GM10248 (cell line): ENCODE data around the gene MYT1.

Experiments used
- CTCF ChIA-PET: fragments of 300-600 bp; sonication (Branson Sonifier 250); formaldehyde crosslinking; extraction: SDS; loops from one replicate; lab custom pipeline; 2021; ENCODE audit warnings: antibody characterized with exemption; lab: Yijun Ruan, JAX
- POLR2A ChIA-PET: fragments of 350-650 bp; sonication (Branson Sonifier 250); formaldehyde crosslinking; extraction: SDS; loops from one replicate; lab custom pipeline; 2020; ENCODE audit warnings: antibody characterized with exemption; lab: Yijun Ruan, JAX
- DNase-seq: peaks from one replicate; pipeline ENCODE4 v3.0.0; 2012; ENCODE audit errors: extremely low spot score
- TF ChIP-seq, protein P1 (sequence below): IDR thresholded peaks from 2 replicates; pipeline ENCODE4 v1.5.1; 2012; ENCODE audit warnings: mild to moderate bottlenecking, low read depth; ENCODE audit errors: extremely low read depth, missing control alignments, control extremely low read depth

Gene MYT1

DNA sequence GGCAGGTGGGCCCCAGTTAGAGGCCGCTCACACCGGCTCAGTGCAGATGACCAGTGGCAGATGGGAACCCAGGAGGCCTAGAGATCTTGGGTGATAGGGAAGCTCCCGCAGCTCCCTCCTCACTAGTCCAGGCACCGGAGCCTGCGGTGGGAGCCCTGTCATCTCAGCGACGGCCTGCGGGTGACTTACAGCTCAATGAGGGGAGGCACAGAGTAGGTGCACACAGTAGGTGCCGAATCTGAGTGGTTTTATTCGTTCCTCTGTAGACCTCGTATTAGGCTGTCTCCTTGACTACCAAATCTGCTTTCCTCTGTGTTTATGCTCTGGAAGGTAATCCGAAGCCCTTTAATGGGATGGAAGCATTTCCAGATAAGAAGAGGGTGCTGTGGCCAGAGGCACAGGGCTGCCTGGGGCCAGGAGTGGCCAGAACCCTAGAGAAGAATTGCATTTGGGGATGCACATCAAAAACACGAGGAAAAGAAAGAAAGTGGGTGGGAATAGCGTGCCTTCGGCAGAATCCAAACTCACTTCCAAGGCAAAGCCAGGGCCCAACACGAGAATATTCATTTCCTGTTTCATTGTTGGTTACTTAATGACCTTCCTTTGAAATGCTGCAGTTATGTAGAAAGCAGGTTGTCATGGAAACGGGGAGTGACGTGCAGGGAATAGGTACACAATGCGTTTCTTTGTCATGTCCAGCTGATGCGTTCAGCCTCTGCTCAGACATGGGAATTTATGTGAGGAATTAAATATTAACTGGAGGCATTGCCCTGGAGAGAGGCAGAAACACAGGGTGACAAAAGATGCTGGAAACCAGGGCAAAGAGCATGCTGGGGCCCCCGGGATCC is 24.7 kb downstream of the MYT1 start:
- ChIA-PET CTCF (no interaction called here), POLR2A (interaction anchor here (0.5 kb wide), 1 partner anchor 110 kb away, joined by 6 read pairs; the partner anchor contains the start of gene RGS19)
- no peak for DNase-seq
- TF ChIP-seq, protein P1, sequence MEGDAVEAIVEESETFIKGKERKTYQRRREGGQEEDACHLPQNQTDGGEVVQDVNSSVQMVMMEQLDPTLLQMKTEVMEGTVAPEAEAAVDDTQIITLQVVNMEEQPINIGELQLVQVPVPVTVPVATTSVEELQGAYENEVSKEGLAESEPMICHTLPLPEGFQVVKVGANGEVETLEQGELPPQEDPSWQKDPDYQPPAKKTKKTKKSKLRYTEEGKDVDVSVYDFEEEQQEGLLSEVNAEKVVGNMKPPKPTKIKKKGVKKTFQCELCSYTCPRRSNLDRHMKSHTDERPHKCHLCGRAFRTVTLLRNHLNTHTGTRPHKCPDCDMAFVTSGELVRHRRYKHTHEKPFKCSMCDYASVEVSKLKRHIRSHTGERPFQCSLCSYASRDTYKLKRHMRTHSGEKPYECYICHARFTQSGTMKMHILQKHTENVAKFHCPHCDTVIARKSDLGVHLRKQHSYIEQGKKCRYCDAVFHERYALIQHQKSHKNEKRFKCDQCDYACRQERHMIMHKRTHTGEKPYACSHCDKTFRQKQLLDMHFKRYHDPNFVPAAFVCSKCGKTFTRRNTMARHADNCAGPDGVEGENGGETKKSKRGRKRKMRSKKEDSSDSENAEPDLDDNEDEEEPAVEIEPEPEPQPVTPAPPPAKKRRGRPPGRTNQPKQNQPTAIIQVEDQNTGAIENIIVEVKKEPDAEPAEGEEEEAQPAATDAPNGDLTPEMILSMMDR: no peak

DNA sequence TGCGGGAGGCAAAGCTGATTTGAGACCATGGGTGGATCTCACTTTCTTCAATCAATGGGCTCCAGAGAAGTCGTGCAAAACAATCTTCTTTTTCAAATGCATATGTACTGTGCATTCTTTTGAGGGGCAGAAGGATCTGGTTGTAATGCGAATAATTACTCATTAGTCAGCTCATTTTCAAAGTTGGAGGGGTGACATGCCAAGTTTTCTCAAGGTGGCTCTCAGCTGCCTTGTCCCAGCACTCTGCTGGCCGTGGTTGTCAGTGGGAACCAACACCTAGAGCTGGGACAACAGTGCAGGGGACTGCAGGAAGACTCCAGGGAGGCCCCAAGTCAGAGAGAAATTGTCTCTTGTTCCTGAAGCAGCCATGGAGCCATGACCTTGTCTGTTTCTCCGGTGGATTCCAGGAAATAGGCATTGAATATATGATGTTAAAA is 25.3 kb downstream of the MYT1 start:
- POLR2A ChIA-PET: no interaction called here
- no peak for DNase-seq
- TF ChIP-seq, protein P1: no peak
- CTCF ChIA-PET: no interaction called here

DNA sequence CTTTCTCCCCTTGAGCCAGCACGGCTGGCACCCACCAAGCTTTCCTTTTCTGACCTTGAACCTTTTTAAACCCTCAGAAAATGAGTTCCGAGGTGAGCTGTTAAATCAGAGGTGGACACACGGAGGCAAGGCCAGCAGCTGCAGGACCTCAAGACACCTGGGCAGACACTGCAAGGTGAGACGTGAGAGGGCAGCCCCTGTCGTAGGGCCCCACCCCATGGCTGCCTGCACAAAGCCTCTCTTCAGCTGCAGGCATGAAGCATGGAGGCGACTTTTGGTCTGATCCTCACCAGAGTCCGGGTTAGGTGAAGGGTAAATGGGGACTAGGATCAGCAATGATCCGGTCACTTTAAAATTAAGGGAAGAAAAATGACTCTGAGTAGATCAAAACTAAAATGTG is 25.7 kb downstream of the MYT1 start:
- CTCF ChIA-PET: no interaction called here
- TF ChIP-seq, protein P1: no peak
- DNase-seq: no peak
- POLR2A ChIA-PET: no interaction called here

DNA sequence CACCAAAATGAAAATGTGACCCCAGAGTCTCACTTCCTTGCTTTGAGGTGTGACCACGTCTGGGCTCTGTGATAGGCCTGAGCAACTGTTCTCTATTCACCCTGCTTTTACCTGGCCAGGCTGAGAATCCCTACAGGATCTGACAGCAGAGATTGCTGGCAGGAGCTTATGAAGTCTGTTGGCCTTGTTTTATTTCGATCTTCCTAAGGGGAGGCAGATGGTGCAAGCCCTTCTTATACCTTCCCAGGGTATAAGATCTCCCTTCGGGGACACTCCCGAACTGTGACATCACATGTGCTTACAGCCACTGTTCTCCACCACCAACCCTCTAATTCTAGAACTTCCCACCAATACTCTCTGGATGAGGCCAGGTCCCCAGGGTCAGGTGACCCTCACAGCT is 26.8 kb downstream of the MYT1 start:
- TF ChIP-seq, protein P1: no peak
- ChIA-PET CTCF (no interaction called here), POLR2A (no interaction called here)
- DNase-seq: no peak

DNA sequence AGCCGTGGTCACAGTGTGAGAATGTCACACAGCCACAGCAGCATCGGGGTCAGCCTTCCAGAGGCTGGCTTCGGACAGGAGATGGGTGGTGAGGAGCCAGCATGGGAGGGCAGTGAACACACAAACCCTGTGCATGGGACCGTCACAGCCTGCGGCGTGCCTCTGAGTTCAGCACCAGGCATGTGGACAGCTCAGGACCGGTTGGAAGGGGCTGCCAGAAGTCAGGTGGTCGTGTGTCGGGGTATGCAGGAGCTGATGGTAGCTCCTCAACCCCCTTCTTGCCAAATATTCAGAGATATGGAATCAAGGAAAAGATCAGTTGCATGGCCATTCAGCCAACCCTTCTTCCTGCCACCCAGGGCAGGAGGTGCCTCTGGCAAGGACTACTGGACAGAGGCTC is 28.2 kb downstream of the MYT1 start:
- no peak for DNase-seq
- TF ChIP-seq, protein P1: no peak
- ChIA-PET POLR2A (no interaction called here), CTCF (interaction anchor here (0.9 kb wide), 1 partner anchor 10 kb away, joined by 4 read pairs; no protein-coding TSS in a partner anchor)

DNA sequence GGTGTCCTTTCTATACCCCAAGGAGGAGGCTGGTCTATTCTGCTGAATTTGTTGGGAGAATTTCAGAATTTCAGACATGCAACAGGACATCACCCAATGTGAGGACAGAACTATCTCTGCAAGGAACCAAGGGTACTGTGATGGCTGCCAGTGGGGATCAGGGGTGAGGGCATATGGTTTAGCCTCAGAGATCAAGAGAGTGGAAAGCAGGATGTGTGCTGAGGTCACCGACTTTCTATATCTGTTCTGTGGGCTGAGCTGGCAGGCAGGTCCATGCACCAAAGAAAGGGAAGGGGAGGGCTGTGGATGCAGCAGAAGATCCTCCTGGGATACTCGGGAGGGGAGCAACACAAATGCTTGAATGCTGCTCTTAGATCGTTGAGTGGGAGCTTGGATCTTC is 28.8 kb downstream of the MYT1 start:
- DNase-seq: no peak
- POLR2A ChIA-PET: no interaction called here
- TF ChIP-seq, protein P1: no peak
- CTCF ChIA-PET: interaction anchor here (0.9 kb wide), 1 partner anchor 9 kb away, joined by 4 read pairs; no protein-coding TSS in a partner anchor
